GM18502 (cell line): ENCODE measurements around the gene CIITA.
A peak's percentile ranks its signal among the peaks of the same experiment; 100 is the strongest.
"Not testable (repeated sequence)": the region's sequence is repeated elsewhere in the genome, so short reads cannot be mapped to it uniquely, and the experiment has no call there.

ENCODE experiments used
- ATAC-seq: cut with Tn5 transposase; IDR thresholded peaks from one replicate; pipeline ENCODE4 v1.9.1; 2021; ENCODE audit warnings: mild to moderate bottlenecking; ENCODE audit not compliant: unreplicated experiment, poor library complexity

Gene CIITA

DNA sequence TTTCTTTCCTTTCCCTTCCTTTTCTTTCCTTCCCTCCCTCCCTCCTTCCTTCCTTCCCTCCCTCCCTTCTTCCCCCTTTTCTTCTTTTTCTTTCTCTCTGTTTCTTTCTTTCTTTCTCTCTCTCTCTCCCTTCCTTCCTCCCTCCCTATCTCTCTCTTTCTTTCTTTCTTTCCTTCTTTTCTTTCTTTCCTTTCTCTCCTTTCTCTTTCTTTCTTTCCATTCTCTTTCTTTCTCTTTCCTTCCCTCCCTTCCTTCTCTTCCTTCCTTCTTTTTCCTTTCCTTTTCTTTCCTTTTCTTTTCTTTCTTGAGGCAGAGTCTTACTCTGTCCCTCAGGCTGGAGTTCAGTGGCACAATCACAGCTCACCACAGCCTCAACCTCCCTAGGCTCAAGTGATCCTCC, 34.3 kb downstream of the CIITA start:
- no peak for ATAC-seq

DNA sequence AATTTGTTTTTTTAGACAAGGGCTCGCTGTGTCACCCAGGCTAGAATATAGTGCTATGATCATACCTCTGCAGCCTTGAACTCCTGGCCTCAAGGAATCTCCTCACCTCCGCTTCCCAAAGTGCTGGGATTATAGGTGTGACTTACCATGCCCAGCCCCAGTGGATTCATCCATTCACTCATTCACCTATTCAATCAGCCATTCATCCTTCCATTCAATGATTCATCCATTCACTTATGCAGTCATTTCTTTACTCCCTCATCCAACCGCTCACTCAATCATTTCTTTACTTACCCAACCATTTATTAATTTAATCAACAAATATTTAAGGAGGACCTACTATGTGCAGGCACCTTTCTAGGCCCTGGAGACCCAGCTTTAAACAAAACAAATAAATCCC, 39.5 kb downstream of the CIITA start:
- no peak for ATAC-seq

DNA sequence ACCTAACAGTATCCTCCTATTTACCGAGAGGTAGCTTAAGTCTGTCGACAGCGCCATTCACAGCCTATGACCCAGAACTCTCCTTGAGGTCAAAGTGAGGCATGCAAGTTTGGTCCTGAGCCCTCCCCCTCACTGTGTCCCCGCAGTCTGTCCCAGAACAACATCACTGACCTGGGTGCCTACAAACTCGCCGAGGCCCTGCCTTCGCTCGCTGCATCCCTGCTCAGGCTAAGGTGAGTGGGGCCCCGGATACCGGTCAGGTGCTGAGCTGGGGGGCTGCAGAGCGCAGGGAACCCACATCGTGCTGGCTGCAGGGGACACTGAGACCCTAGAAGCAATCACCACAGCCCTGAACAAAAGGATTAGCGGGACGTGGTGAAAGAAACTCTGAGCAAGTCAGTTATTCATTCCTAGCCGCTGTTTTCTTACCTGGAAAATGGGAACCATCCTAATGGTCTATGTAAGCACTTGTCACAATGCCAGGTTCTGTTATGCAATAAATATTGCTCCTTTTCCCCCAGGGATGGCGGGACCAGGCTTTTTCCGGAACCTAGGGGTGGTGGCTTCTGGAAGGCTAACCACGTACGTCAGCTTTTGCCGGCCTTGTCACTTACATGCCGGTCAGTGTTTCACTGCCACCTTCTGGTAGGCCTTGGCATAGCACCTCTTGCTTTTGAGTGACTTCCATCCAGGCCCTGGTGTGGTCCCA, 41.4 kb downstream of the CIITA start:
- peak; percentile 68 for ATAC-seq

DNA sequence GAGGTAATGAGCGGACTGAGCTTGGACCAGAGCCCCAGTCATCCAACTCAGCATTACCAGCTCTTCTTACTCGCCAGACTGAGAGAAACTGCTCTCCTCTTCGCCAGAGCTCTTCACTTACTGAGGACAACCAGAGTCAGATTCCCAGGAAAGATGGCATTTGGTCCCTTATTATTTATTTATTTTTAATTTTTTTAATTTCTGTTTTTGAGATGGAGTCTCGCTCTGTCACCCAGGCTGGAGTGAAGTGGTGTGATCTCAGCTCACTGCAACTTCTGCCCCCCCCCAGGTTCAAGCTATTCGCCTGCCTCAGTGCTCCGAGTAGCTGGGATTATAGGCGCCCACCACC, 42.0 kb downstream of the CIITA start:
- ATAC-seq, result no peak

DNA sequence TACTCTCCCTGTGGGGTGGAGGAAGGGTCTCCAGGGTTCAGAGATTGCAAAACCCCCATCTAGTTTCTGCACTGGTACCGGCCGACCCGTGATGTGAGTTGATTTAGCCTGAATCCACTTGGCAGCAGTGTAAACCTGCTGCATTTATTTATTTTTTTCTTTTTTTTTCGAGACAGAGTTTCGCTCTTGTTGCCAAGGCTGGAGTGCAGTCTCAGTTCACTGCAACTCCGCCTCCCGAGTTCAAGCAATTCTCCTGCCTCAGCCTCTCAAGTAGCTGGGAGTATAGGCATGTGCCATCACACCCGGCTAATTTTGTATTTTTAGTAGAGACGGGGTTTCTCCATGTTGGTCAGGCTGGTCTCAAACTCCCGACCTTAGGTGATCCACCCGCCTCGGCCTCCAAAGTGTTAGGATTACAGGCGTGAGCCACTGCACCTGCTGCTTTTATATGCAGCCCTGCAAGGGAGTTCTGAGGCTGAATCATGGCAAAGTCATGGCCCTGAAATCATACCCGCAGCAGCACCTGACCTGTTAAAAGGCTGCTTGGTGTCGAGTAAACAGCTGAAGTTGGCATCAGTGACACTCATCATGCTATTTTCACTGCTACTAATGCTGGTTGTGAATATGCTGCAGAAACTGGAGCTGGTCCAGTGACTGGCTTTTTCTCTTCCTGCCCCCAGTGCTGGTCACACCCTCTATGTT, 43.9 kb downstream of the CIITA start:
- no peak for ATAC-seq

DNA sequence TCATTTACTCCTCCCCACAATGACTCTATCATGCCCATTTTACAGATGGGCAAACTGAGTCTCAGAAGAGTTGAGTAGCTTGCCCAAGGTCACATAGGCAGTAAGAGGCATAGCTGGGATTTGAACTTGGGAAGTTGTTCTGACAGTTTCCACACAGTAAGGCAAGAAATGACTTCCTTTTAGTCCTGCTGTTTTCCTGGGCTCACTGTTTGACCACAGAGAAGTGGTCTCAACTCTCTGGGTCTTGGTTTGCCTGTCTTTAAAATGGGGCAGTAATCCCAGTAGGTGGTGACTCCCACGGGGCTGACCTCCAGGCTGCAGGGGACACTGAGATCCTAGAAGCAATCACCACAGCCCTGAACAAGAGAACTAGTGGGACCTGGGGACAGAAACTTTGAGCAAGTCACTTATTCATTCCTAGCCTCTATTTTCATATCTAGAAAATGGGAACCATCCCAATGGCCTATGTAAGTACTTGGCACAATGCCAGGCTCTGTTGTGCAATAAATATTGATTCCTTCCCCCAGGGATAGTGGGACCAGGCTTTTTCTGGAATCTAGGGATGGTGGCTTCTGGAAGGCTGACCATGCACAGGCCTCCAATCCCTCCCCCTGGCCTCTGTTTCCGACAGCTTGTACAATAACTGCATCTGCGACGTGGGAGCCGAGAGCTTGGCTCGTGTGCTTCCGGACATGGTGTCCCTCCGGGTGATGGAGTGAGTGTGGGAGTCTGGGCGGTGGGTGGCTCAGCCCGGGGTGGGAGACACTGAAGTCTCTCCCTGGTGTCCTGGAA, 44.7 kb downstream of the CIITA start:
- ATAC-seq, result no peak

DNA sequence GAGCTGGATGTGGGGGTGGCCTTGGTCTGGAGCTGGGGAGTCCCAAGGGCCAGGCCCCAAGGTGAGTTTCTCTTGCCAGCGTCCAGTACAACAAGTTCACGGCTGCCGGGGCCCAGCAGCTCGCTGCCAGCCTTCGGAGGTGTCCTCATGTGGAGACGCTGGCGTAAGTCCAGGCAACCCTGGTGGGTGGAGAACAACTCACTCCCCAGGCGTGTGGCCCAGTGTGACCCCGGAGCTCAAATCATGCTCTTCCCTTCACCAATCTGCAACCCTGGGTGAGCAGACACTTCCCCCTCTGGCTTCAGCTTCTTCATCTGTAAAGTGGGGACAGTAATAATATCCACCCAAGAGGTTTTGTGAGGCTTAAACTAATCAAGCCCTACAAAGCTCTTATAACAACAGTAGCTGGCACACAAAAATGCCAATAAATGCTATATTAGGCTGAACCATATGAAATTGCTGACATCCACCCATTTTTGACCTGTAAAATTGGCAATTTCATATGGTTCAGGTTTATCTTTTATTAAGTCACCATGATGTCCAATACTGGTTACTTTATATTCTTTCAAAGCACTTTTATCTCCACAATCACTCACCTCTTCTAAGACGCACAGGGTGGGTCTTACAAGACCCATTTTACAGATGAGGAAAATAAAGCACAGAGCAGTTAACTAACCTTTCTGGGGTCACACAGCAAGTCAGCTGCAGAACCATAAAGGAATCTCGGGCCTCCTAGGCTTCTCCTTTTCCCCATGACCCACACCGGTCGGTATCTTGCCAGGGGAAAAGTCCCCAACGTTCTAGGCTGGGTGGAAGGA, 45.5 kb downstream of the CIITA start:
- ATAC-seq, result no peak

DNA sequence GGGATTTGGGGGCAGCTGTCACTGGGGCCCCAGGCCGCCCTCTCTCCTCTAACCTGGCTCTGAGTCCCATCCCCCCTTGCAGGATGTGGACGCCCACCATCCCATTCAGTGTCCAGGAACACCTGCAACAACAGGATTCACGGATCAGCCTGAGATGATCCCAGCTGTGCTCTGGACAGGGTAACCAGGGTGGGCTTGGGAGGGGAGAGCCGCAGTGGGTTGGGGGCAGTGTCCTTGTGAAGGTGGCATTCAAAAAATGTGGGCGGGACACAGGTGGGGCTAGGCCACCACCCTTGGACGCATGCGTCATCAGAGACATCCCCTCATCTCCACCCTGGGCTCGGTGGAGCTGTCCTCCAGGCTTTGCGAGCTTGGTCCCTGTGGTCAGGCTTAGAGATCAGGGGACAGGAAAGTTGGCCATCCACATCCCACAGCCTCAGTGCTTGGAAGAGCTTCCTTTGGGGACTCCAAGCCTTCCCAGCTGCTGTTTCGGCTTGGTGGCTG, 46.2 kb downstream of the CIITA start:
- ATAC-seq, result no peak

DNA sequence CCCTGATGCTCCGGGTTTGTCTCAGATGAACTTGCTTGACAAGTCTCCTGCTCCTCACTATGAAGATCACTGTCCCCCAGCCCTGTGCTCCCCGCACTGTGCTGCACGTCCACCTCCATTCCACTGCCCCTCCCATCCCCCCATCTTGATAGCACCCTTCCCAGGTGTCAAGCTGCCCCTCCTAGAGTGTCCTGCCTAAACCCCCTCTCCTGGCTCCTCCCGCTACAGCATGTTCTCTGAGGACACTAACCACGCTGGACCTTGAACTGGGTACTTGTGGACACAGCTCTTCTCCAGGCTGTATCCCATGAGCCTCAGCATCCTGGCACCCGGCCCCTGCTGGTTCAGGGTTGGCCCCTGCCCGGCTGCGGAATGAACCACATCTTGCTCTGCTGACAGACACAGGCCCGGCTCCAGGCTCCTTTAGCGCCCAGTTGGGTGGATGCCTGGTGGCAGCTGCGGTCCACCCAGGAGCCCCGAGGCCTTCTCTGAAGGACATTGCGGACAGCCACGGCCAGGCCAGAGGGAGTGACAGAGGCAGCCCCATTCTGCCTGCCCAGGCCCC, 46.7 kb downstream of the CIITA start:
- no peak for ATAC-seq

DNA sequence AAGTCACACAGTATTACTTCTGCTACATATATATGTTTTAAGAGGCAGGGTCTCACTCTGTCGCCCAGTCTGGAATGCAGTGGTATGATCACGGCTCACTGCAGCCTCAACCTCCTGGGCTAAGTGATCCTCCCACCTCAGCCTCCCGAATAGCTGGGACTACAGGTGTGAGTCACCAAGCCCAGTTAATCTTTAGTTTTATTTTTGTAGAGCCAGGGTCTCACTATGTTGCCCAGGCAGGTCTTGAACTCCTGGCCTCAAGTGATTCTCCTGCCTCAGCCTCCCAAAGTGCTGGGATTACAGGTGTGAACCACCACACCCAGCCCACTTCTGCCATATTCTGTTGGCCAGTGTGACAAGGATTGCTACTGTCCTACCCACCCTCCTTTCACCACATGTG, 48.3 kb downstream of the CIITA start:
- not testable (repeated sequence) for ATAC-seq

DNA sequence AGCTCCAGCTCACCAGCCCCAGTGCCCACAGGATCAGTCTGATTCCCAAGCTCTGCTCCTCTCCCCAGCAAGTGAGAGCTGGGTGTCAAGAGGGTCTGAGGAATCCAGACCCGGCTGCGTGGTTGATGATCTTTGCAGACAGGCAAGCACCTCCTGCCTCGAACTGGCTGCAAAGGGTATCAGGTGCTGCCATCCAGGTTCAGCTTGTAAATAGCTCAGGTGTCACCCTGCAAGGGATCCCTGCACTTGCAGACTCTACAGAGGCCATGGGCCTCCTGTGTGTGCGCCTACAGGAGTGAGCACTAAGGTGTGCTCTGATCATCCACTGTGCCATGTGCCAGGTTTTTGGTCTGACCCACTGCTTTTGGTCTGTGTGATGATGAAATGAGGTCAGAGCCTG, 49.1 kb downstream of the CIITA start:
- ATAC-seq, result no peak

DNA sequence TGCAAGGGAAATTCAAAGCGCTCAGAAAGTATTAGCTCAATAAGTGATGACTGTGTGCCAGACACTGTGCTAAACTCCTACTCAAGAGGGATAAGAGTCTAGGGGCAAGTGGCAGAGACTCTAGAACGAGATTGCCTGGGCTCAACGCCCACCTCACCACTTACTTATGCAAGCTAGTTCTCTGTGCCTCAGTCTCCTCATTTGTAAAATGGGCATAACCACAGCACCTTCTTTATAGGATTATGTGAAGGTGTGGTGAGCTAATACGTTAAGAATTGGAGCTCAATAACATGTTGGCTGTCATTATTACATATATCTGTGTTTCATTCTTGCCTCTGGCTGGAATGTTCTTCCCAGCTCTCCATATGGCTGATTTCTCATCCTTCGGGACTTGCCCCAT, 49.9 kb downstream of the CIITA start:
- ATAC-seq, result no peak

DNA sequence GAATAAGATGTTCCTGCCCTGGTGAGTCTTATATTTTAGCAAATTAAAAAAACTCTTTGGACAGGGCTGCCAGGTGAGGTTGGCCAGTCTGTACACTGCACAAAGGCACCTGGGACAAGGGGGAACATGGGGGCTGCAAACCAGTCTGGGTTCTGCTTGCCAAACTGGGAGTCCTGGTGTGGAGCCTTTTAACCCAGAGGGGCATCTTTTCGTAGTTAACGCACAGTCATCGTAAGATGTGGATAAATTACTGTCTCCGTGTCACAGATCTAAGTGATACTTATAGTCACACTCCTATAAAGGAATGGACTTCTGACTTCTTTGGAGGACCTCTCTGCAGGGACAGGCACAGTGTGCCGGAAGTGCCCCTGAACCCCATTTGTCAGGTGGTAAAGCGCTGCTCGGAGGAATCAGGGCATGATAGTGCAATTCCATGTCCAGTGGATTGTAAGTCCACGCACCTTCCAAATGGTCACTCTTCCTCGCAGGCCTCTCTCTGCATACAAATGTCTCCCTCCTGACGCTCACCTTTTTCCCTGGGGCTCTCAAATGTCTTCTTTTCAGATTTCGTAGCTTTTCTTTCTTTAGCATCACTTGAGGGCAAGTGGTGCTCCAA, 50.6 kb downstream of the CIITA start:
- ATAC-seq, result no peak

DNA sequence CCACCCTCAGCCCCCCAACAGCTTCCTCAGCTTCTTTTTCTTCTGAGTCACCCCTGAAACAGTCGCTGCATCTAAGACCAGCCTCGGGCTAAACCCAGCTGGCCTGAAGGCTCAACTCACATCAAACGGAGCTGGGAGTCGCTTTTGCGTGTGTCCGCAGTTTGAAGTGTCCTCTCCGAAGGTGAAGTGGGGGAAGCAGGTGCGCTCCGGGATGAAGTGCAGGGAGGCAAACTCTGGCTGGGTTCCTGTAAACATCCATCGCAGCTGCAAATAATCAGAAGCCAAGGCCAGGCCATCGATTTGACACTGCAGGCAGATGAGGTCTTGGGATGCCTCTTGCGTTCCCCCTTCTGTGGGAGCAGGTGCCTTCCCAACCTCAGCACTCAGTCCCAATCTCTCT, 52.1 kb downstream of the CIITA start:
- ATAC-seq, result not testable (repeated sequence)

DNA sequence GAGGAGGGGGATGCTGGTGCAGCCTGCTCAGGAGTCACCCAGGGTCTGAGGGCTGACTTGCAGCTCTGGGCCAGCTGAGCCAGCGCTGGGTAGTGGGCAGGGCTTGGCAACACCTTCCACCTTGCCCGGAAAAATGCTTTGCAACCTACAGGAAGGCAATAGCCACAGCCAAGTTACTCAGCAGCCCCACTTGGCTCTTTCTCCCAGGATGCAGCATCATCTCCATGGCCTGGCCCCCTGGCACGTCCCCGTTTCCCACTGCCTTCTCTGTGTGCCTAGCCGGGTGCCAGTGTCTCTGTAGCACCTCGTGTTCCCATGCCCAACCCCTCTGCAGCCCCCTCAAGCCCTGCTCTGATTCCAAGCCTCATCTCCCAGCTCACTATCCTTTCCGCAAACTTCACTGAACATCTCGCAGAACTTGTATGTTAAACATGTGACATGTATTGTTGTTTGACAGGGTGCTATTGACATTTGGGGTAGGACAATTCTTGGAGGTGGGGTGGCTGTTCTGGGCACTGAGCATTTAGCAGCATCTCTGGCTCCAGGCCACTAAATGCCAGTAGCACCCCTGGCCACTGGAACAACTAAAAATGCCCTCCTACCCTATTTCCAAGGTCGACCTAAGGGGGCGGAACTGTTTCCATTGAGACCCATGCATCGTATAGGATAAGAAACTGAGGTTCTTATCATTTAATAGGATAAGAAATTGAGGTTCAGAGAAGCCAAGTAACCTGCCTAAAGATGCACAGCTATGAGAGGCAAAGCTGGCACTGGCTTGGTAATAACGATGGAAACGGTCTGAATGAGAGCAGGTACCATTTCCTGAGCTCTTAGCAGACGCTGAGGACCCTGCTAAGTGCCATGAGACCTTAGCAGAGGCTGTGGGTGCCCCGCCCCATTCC, 53.1 kb downstream of the CIITA start:
- ATAC-seq, result no peak

DNA sequence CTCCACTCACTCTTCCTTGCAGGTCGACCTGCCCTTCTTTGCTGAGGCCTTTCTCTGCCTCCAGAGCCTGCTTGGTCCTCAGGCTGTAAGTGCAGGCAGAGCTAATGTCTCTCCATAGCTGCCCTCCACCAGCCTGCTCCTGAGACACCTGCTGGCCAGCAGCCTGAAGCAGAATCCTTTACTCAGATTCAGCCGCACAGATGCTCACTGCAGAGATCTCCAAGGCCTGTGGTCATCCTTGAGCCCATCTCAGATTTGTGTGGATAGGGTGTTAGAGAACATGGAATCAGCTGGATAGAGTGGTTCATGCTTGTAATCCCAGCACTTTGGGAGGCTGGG, 53.7 kb downstream of the CIITA start:
- ATAC-seq, result no peak

DNA sequence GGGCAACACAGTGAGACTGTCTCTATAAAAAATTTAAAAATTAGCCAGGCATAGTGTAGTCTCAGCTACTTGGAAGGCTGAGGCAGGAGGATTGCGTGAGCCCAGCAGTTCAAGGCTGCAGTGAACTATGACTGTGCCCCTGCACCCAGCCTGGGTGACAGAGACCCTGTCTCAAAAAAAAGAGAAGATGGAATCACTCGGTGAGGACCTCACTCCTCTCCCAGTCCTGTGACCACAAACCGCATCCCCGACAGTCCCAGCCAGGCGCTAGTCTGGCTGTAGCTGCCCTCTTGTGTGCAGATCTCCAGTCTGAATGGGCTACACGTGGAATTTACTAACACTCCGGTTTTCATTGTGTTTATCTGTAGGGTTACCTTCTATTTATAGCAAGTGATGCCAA, 54.1 kb downstream of the CIITA start:
- no peak for ATAC-seq

DNA sequence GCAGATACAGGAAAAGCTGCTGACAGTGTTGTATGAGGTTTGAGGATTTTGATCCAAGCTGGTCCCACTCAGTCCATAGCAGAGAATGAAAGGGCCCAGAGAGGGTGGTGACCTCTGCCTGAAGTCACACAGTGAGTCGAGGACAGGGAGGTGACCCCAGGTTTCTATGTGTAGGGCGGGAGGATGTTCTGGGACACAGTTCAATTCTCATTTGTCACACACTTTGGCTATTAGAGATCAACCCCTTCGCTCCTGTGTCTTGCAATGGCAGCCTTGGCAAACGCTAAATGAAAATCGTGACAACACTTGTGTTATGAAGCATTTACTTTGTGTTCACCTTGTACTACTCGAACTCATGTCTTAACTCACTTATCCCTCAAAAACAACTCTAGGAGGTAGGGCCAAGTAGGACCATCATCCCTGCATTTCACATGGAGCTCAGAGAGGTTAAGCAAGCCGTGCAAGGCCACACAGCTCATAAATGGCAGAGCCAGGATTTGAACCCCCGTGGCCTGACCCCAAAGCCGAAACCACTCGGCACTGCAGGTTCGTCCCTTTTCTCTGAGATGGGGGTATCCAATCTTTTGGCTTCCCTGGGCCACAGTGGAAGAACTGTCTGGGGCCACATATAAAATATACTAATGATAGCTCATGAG, 55.1 kb downstream of the CIITA start:
- no peak for ATAC-seq
